ENCODE results near the gene DHRSX. TPM values are rescaled to one million over a fixed set of nuclear protein-coding genes. Genes with fewer than 3 reads are reported as not detected.

DHRSX gene
- total and polyA plus RNA-seq, 10 of the 15 experiments (the other 5 are each of a cell fraction or from before 2014, with no cell fraction given), result 1.7 to 39.5 (median 16.5) TPM

DNA sequence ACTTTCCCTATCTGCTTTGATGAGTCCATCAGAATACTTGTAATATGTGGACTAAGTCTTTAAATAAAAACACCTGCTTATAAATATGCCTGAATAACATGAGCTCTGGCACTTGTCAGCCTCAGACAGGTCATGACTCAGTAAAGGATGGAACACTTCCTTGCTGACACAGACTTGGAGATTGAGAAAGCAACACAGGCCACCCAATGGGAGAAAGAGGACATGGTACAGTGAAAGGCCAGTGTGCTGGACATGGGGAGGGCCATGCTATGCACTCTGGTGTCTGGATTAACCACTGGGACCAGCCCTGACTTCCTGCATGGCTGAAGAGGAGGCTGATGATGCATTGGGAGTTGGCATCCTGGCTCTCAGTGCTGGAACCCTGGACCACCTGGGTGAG is 149.5 kb downstream of the DHRSX start:
- no peak for FAIRE-seq
- in situ Hi-C loops (cut with MboI), result no loop called here
- RAD21 ChIA-PET (ENCODE audit: unreplicated experiment), result no interaction called here
- CTCF ChIA-PET, result no interaction called here
- DNase-seq (ENCODE audit: low read depth, low spot score), result no peak
- H3K9ac ChIP-seq (ENCODE audit: control insufficient read depth, insufficient read depth, low read length), result no peak overlapping the region
- POLR2A ChIA-PET, result no interaction called here
- H3K4me2 ChIP-seq (ENCODE audit: control insufficient read depth, insufficient read depth), result no peak overlapping the region
- no peaks in the 10 kb centered on the region for H3K4me1 ChIP-seq (ENCODE audit: control insufficient read depth, insufficient read depth, low read length)
- H3K27ac ChIP-seq (ENCODE audit: control insufficient read depth, insufficient read depth), result no peak overlapping the region
- H2AFZ ChIP-seq (ENCODE audit: control insufficient read depth, low read depth, low read length), result no peak overlapping the region
- BruUV-seq (replicated peaks), result no TSS peak
- intact Hi-C loops (cut with micrococcal nuclease; ENCODE audit: unreplicated experiment), result no loop called here
- no peak for ATAC-seq
- H3K9me3 ChIP-seq (replicated peaks; ENCODE audit: control insufficient read depth, insufficient read depth, low read length), result no peaks in the 10 kb centered on the region; the same call in 2 of the 3 replicates
- no peaks in the 10 kb centered on the region for H4K20me1 ChIP-seq (ENCODE audit: control insufficient read depth, insufficient read depth)
- no peaks in the 10 kb centered on the region for H3K79me2 ChIP-seq (ENCODE audit: control insufficient read depth, insufficient read depth, low read length)
- no peaks in the 10 kb centered on the region; a peak in 2 of 4 replicates for H3K36me3 ChIP-seq (ENCODE audit: control insufficient read depth in 2 of 2, insufficient read depth in 2 of 2, low read length in 1 of 2)
- SMC1A ChIA-PET (ENCODE audit: uncharacterized antibody, unreplicated experiment), result no interaction called here
- no peaks in the 10 kb centered on the region for H3K27me3 ChIP-seq (replicated peaks in 1 of 2; ENCODE audit: control insufficient read depth in 2 of 2, insufficient read depth in 2 of 2, low read length in 1 of 2)
- H3K4me3 ChIP-seq, result no peak overlapping the region
- TF ChIP-seq ZSCAN29 (IDR thresholded peaks at IDR 0.05) (no peak), NR2C2 (IDR thresholded peaks at IDR 0.05; ENCODE audit: borderline replicate concordance, control insufficient read depth, insufficient read length, low read depth) (no peak), ZNF384 (IDR thresholded peaks at IDR 0.05; ENCODE audit: borderline replicate concordance, low read depth, low read length) (no peak), JUNB (IDR thresholded peaks at IDR 0.05) (no peak), SIX5 (IDR thresholded peaks at IDR 0.05; ENCODE audit: low read depth, low read length, severe bottlenecking) (no peak), BACH1 (IDR thresholded peaks at IDR 0.05; ENCODE audit: borderline replicate concordance) (no peak), CREB1 (IDR thresholded peaks at IDR 0.05; ENCODE audit: low read depth) (no peak), GABPA (IDR thresholded peaks at IDR 0.05; ENCODE audit: low read depth) (no peak), TCF7 (IDR thresholded peaks at IDR 0.05; ENCODE audit: borderline replicate concordance) (no peak), TCF12 (IDR thresholded peaks at IDR 0.05; ENCODE audit: low read depth, low read length) (no peak)
- TF ChIP-seq, protein P1, sequence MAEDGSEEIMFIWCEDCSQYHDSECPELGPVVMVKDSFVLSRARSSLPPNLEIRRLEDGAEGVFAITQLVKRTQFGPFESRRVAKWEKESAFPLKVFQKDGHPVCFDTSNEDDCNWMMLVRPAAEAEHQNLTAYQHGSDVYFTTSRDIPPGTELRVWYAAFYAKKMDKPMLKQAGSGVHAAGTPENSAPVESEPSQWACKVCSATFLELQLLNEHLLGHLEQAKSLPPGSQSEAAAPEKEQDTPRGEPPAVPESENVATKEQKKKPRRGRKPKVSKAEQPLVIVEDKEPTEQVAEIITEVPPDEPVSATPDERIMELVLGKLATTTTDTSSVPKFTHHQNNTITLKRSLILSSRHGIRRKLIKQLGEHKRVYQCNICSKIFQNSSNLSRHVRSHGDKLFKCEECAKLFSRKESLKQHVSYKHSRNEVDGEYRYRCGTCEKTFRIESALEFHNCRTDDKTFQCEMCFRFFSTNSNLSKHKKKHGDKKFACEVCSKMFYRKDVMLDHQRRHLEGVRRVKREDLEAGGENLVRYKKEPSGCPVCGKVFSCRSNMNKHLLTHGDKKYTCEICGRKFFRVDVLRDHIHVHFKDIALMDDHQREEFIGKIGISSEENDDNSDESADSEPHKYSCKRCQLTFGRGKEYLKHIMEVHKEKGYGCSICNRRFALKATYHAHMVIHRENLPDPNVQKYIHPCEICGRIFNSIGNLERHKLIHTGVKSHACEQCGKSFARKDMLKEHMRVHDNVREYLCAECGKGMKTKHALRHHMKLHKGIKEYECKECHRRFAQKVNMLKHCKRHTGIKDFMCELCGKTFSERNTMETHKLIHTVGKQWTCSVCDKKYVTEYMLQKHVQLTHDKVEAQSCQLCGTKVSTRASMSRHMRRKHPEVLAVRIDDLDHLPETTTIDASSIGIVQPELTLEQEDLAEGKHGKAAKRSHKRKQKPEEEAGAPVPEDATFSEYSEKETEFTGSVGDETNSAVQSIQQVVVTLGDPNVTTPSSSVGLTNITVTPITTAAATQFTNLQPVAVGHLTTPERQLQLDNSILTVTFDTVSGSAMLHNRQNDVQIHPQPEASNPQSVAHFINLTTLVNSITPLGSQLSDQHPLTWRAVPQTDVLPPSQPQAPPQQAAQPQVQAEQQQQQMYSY (CRISPR knock-in tag; IDR thresholded peaks at IDR 0.05), result no peak
- TF ChIP-seq, protein P2, sequence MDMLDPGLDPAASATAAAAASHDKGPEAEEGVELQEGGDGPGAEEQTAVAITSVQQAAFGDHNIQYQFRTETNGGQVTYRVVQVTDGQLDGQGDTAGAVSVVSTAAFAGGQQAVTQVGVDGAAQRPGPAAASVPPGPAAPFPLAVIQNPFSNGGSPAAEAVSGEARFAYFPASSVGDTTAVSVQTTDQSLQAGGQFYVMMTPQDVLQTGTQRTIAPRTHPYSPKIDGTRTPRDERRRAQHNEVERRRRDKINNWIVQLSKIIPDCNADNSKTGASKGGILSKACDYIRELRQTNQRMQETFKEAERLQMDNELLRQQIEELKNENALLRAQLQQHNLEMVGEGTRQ (IDR thresholded peaks at IDR 0.05; ENCODE audit: borderline replicate concordance, low read depth, low read length), result no peak
- TF ChIP-seq, protein P3, sequence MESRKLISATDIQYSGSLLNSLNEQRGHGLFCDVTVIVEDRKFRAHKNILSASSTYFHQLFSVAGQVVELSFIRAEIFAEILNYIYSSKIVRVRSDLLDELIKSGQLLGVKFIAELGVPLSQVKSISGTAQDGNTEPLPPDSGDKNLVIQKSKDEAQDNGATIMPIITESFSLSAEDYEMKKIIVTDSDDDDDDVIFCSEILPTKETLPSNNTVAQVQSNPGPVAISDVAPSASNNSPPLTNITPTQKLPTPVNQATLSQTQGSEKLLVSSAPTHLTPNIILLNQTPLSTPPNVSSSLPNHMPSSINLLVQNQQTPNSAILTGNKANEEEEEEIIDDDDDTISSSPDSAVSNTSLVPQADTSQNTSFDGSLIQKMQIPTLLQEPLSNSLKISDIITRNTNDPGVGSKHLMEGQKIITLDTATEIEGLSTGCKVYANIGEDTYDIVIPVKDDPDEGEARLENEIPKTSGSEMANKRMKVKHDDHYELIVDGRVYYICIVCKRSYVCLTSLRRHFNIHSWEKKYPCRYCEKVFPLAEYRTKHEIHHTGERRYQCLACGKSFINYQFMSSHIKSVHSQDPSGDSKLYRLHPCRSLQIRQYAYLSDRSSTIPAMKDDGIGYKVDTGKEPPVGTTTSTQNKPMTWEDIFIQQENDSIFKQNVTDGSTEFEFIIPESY (IDR thresholded peaks at IDR 0.05), result no peak
- TF ChIP-seq, protein P4, sequence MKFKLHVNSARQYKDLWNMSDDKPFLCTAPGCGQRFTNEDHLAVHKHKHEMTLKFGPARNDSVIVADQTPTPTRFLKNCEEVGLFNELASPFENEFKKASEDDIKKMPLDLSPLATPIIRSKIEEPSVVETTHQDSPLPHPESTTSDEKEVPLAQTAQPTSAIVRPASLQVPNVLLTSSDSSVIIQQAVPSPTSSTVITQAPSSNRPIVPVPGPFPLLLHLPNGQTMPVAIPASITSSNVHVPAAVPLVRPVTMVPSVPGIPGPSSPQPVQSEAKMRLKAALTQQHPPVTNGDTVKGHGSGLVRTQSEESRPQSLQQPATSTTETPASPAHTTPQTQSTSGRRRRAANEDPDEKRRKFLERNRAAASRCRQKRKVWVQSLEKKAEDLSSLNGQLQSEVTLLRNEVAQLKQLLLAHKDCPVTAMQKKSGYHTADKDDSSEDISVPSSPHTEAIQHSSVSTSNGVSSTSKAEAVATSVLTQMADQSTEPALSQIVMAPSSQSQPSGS (IDR thresholded peaks at IDR 0.05; ENCODE audit: low read length), result no peak
- TF ChIP-seq, protein P5, sequence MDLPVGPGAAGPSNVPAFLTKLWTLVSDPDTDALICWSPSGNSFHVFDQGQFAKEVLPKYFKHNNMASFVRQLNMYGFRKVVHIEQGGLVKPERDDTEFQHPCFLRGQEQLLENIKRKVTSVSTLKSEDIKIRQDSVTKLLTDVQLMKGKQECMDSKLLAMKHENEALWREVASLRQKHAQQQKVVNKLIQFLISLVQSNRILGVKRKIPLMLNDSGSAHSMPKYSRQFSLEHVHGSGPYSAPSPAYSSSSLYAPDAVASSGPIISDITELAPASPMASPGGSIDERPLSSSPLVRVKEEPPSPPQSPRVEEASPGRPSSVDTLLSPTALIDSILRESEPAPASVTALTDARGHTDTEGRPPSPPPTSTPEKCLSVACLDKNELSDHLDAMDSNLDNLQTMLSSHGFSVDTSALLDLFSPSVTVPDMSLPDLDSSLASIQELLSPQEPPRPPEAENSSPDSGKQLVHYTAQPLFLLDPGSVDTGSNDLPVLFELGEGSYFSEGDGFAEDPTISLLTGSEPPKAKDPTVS (IDR thresholded peaks at IDR 0.05; ENCODE audit: low read depth, low read length), result no peak
